Myocyte (in vitro differentiated cells): ENCODE measurements around the gene SALL4. TPM values are rescaled to one million over a fixed set of nuclear protein-coding genes. Genes with fewer than 3 reads are reported as not detected.
"Not testable (repeated sequence)": the region's sequence is repeated elsewhere in the genome, so short reads cannot be mapped to it uniquely, and the experiment has no call there.

Source experiments
- DNase-seq: peaks from one replicate; pipeline ENCODE4 v3.0.0-alpha.2; 2012; ENCODE audit warnings: low read depth
- total RNA-seq: library from RNA; depleted of rRNA; stranded (reverse); fragments of >200 nt; gene quantifications from 2 replicates; pipeline ENCODE4 v1.2.3, GENCODE V29; 2014

SALL4 gene
- total RNA-seq, 1 donor from 2014 or later: not detected

DNA sequence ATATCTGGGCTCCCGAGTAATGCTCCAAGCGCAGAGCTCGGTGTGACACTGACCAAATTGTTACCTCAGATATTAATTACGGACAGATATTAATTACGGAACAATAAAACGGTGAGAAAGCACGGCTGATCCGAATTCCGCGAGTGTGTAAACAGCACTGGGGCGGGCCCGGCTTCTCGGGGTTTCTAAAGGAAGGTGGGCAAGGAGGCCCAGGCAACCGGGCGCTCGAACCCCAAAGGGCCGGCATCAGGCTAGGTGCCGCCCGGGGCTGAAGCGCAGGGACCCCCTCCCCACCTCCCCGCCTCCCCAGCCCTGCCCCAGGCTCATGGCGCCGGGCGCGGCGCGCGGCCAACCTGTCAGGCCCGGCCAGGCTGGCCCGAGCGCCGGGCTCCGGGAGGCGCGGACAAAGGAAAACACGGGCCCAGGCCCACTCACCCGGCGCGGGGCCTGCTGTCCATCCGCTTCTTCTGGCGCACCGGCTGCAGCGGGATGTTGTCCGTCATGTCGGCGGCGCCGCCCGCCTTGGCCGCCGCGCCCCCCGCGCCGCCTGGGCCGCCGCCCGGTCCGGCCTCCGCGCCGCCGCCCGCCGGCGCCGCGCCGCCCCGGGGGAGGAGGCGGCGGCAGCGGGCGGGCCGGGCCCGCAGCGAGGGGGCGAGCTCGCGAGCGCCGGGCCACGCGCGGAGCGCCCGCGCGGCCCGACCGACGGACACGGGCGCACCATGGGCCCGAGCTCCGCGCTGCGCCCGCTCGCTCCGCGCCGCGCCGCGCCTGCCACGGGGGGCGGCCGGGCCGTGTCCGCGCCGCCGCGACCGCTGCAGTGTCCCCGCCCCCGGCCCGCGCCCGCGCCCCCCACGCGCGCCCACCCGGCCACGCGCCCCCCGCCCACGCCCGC is 34.2 kb downstream of the SALL4 start, which contains the start of gene ATP9A:
TSS of gene ATP9A (minus strand) at position 524 of the 892 bp plus-strand sequence. CDS start at position 503, 21 bp downstream.
- no peak for DNase-seq

DNA sequence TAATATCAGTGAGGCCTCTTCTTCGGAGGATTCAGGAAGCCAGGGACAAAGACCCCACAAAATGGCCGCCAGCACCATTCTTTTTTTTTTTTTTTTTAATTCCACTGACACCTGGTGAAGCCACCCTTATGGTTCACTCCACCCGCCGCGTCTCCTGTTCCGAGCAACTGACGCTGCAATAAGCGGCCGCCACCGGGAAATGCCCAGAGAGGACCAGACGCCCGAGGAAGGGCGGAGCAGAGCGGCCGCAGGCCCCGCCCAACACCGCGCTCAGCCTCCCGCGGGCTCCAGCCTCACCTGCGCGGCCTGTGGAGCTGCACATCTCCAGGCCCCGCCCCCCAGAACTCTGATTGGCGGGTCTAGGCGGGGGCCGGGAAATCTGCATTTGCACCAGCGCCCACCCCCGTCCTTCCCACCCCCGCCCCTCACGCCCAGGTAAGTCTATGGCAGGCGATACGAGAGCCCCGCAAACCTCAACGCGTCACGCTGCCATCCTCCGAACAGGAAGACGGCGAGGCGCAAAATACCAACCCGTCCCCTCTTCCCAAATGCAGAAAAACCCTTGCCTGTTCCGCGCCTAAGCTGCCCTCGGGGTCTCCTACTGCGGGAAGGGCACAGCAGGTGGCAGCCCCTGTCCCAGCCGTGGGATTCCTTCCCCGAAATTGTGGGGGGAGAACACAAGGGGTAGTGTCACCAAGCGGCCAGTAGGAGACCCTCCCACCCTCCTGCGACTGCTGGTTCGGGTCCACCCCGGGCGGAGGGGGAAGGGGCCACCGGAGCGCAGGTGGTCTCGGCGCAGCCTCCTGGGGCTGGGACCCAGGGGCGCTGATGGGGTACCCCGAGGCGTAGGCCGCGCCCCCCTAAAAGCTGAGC is 35.1 kb downstream of the SALL4 start:
- DNase-seq: no peak

DNA sequence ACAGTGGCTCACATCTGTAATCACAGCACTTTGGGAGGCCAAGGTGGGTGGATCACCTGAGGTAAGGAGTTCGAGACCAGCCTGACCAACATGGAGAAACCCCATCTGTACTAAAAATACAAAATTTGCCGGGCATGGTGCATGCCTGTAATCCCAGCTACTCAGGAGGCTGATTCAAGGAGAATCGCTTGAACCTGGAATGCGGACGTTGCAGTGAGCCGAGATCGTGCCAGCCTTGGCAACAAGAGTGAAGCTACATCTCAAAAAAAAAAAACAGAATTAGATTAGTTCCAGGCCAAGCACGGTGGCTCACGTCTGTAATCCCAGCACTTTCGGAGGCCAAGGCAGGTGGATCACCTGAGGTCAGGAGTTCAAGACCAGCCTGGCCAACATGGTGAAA is 36.9 kb downstream of the SALL4 start:
- not testable (repeated sequence) for DNase-seq

DNA sequence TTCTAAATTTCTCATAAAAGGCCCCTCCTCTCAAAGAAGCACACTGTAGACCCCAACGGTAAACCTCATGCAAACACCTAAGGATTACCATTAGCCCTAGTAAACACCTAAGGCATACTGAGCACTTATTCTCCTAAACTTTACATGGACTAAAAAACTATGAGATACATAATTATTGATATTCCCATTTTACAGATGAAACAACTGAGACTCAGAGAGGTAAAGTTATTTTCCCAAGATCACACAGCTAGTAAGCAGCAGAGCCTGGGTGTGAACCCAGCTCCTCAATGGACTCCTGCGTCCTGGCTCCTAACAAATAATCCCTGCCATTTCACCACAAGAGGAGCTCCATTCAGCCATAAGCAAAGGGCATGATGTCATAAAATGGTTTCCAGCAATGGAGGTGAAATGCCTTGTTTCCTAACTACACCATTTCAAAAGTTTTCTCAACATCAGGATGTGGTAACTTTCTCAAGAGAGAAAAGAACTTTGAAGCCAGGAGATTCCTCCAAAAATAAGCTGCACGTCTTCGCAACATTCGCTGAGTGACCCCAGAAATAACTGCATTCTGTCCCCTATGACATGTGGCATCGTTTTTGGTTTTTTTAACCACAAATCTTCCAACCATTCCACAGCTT is 38.2 kb downstream of the SALL4 start:
- DNase-seq: no peak

DNA sequence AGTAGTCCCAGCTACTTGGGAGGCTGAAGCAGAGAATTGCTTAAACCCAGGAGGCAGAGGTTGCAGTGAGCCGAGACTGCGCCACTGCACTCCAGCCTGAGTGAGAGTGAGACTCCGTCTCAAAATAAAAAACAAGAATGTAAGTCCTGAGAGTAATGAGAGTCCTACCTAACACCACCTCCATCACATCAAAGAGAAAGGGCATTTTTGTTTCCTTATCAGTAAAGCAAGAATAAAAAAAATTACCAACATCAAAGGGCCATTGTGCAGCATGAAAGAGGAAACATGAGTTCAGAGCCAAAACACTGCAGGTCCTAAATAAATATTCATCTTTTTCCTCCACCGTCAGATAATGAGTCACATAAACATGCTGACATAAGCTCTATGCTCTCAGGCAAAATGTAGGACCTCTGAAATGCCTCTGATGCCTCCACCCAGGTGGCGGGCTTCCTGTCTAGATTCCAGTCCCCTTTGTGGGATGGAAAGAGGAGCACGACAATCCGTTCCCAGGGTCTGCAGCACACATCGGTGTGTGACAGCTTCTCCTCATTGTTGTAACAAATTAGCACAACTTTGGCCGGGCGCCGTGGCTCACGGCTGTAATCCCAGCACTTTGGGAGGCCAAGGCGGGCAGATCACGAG is 41.3 kb downstream of the SALL4 start:
- DNase-seq: no peak

DNA sequence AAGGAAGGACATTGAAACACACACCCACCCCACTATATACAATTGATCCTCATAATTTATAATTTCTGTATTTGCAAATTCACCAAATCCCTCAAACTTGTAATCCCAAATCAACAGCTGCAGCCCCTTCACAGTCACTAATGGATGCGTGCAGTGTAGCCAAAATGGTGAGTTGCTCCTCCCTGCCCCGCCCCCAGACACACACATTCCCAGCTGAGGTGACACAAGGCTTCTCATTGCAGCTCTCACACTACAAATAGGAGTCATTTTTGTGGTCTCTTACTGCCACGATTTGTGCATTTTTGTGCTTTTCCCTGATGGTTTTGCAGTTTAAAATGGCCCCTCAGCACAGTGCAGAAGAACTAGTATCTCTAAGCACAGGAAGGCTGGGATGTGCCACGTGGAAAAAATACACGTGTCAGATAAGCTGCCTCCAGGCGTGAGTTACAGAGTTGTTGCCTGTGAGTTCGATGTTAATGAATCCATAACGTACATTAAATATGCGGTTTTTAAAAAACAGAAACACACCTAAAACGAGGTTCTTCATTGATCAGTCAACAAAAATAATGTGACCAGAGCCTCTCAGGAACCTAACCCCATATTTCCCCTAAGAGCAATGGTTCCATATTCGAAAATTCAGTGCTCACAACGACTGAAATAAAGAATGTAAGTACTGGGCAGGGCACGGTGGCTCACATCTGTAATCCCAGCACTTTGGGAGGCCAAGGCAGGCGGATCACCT is 42.4 kb downstream of the SALL4 start:
- DNase-seq: no peak

DNA sequence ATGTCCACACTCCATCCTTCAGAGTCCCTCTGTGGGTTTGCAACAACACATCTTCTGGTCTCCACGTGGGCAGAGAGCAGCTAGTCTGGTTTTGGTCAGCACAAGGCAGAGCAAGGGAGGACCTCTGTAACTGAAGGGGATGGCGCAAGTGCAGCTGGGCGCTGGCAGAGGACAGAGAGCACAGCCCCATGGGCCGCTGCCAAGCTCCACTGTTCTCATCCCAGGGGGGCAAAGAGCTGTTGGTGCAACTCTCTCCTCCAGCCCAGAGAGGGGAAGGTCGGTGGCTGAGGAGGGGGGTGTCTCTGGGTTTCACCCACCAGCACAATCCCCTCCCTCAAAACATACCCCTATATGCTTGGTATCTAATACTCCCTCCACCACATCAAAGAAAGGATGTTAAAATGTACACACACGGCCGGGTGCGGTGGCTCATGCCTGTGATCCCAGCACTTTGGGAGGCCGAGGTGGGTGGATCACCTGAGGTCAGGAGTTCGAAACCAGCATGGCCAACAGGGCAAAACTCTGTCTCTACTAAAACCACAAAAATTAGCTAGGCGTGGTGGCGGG is 43.3 kb downstream of the SALL4 start:
- DNase-seq: no peak

DNA sequence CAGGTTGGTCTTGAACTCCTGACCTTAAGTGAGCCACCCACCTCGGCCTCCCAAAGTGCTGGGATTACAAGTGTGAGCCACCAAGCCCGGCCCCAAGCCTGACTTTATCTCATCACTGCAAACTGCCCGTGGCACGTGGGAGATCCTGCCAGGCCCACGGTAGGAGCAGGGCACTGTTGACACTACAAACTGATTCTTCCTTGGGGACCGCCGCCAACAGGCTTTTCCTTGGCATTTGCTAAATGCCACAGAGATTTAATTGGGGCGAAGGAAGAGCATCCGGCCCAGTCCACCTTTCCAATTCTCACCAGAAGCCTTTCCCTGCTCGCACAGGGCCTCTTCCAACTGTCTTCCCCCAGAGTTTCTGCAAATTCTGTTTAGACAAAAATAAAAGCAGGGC is 45.1 kb downstream of the SALL4 start:
- DNase-seq: no peak

DNA sequence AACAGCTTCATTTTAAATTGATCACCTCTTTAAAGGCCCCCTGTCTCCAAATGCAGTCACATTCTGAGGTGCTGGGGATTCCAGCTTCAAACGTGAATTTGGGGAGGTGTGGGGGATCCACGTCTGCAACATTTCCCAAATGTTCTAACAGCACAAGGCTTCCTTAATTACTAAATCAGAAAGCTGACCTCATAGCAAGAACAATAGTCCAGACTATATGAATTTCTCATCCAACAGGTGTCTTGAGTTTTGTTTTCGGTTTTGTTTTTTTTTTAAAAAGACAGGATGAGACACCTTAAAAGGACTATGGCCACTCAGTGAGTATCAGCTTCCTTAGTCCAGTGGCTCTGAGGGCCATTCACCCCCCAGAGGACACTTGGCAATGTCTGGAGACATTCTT is 45.7 kb downstream of the SALL4 start:
- no peak for DNase-seq

DNA sequence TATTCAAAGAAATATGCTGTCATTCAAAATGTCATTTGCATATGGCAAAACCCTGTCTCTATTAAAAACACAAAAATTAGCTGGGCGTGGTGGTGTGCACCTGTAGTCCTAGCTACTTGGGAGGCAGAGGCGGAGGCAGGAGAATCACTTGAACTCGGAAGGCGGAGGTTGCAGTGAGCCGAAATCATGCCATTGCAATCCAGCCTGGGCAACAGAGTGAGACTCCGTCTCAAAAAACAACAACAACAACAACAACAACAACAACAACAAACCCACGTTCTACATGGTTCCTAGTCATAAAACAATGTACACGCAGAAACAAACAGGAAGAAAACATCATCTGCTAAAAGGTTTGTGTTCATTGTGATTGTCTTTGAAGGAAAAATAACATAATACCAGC is 49.1 kb downstream of the SALL4 start:
- DNase-seq: not testable (repeated sequence)

DNA sequence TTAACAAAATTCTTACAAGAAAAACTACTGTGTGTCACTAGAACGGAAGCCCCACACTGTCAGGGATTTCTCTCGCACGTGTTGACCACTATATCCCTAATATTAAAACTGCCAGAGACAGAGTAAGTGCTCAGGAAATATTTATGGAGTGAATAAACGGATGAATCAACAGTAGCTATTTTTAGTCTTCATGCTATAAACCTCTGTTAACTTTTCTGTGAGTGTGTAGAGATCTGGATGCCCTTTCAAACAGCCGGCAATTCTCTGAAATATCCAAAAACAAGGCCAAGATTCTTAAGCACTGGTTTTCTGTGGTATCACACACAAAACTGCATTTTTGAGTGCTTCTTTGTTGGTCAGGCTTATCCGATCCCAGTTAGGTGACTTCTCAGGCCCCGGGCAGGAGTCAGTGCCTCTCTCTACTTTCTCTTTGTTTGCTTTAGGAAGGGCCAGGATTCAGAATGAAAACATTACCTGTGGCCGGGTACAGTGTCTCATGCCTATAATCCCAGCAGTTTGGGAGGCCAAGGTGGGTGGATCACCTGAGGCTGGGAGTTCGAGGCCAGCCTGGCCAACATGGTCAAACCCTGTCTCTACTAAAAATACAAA is 49.9 kb downstream of the SALL4 start:
- DNase-seq: peak; percentile 68

DNA sequence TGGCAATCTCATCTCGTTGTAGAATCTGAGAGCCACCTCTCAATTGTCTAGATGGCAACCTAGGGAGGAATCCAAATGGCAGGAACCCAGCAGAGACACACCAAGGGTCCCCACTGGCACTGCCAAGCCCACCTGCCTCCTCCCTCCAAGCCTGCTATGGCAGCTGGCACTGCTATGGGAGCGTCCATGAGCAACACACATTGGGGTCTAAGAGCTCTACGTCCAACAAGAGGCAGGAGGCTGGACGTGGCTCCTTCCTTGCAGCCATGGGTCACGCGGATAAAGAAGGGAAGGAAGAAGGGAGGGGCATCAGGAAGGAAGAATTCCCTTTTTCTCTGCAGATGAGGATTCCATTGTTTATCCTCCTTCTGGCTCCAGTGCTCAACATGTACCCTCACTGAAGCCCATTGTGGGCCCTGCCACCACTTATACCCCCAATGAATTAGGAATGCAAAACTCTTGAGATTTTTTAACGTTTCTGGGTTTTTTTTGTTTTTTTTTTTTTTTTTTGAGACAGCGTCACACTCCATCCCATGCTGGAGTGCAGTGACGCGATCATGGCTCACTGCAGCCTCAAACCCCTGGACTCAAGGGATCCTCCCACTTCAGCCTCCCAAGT is 51.4 kb downstream of the SALL4 start:
- DNase-seq: no peak

DNA sequence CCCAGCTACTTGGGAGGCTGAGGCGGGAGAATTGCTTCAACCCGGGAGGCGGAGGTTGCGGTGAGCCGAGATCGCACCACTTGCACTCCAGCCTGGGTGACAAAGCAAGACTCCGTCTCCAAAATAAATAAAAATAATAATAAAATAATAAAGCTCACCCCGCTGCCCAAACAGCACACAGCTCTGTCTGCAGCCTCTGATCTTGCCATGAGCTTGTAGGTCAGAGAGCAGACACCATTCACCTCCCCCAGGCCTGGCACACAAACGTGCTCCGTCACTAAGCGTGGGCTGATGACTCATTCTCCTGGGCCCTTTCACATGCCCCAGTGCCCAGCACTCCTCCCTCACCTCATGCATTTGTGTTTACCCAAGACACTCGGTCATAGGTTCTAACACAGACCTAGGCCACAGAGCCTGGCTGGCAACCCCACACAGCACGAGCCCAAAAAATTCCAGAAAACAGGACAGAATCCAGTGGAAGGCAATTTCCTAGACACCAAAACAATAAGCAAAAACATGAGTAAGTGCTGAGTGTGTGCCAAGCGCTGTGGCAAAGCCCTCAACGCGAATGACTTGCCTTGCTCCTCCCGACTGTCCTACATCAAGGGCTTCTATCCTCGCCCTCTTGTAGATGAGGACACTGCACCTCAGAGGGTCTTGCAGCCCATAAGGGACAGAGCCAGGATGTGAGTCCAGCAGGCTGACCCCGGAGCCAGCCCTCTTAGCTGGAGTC is 52.1 kb downstream of the SALL4 start:
- peak; percentile 79 for DNase-seq

DNA sequence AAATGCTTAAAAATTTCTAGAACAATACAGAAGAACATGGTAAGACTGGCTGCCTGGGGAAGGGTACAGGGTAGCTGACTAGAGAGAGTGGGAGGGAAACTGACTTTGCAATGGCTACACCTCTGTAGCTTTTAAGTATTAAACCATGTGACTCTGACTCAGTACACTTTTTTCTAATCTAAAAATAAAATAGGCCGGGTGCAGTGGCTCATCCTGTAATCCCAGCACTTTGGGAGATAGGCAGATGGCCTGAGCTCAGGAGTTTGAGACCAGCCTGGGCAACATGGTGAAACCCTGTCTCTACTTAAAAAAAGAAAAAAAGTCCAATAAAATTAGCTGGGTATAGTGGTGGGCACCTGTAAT is 52.7 kb downstream of the SALL4 start:
- peak; percentile 50 for DNase-seq

DNA sequence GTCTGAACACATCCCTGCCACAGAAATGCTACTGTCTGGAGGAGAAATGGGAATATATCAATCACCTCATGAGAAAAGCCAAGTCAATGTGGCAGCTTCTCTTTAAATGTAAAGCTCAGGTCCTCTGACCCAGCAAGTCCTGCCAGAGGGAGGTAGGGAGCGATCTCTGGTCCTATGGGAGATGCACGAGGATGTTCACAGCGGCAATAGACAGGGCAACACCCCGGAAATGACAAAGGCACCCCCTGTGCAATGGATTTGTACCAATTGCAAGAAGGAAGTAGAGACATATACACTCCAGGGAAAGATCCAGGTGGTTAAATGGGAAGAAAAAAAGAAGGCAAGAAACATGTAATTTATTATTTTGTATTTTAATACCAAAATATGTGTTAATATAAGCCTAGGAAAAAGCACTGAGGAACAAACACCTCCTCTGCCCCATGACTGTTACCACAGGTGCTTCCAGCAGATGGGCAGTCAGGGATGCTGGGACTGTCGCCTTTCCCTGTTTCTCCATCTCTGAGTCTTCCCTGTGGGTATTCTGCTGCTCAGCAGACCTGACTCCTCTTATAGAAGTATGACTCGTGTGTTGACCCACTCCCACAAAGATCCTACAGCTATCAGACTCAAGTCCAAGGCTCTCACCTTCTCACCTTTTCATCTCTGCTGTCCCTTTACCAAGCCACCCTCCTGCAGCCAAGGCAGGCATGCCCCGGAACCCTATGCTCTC is 55.0 kb downstream of the SALL4 start:
- DNase-seq: no peak

DNA sequence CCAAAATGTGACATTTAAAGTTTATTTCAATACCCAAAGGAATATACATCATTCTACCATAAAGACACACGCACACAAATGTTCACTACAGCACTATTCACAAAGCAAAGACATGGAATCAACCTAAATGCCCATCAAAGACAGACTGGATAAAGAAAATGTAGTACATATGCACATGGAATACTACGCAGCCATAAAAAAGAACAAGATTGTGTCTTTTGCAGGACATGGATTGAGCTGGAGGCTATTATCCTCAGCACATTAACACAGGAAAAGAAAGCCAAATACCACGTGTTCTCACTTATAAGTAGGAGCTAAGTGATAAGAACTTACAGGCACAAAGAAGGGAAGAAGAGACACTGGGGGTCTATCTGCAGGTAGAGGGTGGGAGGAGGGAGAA is 56.5 kb downstream of the SALL4 start:
- DNase-seq: no peak

DNA sequence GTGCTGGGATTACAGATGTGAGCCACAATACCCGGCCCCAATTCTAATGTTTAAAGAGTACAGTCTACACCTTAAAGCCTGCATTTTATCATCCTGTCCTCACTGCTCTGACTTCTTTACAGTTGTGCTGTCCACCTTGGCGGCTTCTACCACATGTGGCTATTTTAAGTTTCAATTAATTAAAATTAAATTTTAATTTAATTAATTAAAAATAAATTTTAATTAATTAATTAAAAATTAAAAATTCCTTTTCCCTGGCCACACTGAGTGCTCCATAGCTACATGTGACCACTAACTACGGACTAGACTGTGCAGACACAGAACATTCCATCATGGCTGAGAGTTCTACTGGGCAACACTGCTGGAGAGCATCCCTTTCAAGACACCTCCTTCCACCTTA is 61.5 kb downstream of the SALL4 start:
- DNase-seq: no peak

DNA sequence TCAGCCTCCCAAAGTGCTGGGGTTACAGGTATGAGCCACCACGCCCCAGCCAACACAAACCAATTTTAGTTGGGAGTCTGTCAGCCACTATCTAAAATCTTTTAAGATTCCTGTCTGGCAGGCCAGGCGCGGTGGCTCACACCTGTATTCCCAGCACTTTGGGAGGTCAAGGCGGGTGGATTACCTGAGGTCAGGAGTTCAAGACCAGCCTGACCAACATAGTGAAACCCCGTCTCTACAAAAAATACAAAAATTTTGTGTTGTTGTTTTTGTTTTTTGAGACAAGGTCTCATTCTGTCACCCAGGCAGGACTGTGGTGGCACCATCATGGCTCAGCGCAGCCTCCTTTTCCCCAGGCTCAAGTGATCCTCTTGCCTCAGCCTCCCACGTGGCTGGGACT is 62.0 kb downstream of the SALL4 start:
- DNase-seq: not testable (repeated sequence)
